DMS153 (cell line): ENCODE results near the gene PNPLA5.
A peak's percentile ranks its signal among the peaks of the same experiment; 100 is the strongest.
"Not testable (repeated sequence)": the region's sequence is repeated elsewhere in the genome, so short reads cannot be mapped to it uniquely, and the experiment has no call there.

Experiments used
- DNase-seq: peaks from one replicate; lab custom pipeline; 2025; lab: John Stamatoyannopoulos, UW

Gene PNPLA5, protein sequence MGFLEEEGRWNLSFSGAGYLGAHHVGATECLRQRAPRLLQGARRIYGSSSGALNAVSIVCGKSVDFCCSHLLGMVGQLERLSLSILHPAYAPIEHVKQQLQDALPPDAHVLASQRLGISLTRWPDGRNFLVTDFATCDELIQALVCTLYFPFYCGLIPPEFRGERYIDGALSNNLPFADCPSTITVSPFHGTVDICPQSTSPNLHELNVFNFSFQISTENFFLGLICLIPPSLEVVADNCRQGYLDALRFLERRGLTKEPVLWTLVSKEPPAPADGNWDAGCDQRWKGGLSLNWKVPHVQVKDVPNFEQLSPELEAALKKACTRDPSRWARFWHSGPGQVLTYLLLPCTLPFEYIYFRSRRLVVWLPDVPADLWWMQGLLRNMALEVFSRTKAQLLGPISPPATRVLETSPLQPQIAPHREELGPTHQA

DNA sequence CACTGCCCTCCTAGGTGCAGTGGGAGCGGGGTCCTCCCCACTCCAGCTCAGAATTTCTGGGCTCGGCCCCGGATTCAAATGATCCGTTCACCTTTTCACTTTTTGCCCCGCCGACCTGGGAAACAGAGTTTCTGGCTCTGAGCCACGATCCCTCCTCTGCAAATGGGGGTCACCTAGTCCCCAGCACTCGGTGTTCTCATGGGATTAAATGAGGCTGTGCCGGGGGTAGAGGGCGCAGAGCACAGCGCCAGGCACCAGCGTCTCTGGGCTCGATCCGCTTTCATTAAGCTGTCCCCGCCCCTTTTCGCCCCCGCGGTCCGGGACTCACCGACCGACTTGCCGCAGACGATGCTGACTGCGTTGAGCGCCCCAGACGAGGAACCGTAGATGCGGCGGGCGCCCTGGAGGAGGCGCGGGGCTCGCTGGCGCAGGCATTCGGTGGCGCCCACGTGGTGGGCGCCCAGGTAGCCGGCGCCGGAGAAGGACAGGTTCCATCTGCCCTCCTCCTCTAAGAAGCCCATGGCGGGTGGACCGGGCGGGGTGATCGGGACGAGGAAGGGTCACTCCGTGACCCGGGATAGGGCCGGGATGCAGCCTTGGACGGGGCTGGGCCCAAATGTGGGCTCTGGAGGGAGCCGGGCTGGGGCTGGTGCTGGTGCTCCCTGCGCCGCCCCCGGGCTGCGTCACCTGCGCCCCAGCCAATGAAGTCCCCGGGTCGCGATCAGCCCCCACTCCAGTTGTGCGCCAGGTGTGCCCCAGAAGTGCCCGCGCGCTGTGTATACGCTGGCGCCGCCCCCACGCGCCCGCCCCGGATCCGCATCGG is at the start of gene PNPLA5:
TSS of gene PNPLA5 (minus strand) at position 654 of the 823 bp plus-strand sequence. CDS start at position 521, 133 bp downstream.
- DNase-seq = no peak

DNA sequence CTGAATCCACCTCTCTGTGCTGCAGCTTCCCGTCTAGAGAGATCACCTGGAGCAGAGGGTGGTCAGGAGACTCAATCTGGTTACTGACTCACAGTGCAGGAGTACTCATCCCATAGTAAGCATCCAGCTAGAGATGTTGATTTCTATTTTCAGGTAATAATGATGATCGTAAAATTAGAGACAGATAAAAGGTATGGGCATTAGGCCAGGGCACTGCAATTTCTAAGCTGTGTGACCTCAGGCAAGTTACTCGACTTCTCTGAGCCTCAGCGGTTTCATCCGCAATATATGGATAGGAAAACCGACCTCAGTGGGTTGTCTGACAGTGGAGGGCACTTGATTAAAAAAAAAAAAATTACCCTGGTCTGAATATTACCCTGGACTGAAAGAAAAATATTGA is 49.6 kb upstream of the PNPLA5 start:
- no peak for DNase-seq

DNA sequence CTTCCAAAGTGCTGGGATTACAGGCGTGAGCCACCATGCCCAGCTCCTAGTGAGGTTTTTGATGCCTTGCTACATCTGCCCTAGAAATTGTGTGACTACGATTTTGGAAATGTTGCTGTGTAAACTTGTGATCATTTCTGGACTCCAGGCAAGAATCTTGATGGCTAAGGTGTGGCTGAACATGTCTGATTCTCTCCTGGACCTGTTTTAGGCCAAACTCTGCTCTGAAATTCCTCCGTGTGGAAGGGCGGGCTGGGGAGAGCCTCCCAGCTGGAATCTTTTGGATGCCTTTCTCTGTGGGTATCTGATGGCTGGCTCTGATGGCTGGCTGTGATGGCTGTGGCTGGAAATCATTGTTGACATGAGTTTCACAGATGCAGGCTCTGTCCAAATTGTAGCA is 40.0 kb upstream of the PNPLA5 start:
- no peak for DNase-seq

DNA sequence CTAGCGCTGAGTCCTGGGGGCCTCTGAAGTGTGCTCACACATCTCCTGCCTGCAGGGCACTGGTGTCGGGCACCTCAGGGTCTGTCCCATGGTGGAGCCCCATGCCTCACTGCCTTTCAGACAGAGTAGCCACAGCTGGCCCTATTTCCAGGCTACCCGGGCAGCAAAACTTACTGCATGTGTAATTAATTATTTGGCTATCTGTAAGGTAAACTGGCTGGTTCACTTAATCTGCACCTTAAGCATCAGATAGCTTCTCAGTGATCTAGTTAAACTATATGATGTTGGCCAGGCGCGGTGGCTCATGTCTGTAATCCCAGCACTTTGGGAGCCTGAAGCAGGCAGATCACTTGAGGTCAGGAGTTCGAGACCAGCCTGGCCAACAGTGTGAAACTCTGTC is 37.1 kb upstream of the PNPLA5 start:
- no peak for DNase-seq

DNA sequence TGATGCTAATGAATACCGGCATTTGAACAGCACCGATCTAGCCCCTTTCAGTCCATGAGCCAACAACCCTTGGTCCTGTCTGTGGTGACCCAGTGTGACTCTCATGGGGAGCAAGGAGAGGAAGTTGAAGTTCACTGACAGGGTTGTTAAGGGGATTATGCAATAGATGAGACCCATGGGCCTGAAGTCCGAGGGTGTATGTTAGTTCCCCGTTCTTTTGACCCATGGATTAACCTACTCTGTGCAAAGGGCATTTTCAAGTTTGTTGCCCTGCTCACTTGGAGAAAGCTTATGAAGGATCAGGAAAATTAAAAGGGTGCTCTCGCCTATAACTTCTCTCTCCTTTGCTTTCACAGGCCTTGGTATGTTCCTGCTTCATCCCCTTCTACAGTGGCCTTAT is 36.7 kb upstream of the PNPLA5 start:
- no peak for DNase-seq

DNA sequence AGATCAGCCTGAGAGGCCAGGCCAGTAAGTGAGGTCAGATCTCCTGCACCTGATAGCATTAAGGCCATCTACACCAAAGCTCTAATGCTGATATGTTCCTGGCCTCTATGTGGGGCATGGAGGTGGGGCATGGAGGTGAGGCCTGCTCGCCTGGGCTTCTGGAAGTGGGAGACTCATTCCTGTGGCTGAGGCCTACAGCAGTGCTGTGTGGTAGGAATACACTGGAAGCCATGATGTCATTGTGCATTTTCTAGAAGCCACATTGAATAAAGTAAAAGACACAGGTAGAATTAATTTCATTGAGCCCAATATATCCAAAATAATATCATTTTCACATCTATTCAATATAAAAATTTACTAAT is 34.5 kb upstream of the PNPLA5 start:
- no peak for DNase-seq

DNA sequence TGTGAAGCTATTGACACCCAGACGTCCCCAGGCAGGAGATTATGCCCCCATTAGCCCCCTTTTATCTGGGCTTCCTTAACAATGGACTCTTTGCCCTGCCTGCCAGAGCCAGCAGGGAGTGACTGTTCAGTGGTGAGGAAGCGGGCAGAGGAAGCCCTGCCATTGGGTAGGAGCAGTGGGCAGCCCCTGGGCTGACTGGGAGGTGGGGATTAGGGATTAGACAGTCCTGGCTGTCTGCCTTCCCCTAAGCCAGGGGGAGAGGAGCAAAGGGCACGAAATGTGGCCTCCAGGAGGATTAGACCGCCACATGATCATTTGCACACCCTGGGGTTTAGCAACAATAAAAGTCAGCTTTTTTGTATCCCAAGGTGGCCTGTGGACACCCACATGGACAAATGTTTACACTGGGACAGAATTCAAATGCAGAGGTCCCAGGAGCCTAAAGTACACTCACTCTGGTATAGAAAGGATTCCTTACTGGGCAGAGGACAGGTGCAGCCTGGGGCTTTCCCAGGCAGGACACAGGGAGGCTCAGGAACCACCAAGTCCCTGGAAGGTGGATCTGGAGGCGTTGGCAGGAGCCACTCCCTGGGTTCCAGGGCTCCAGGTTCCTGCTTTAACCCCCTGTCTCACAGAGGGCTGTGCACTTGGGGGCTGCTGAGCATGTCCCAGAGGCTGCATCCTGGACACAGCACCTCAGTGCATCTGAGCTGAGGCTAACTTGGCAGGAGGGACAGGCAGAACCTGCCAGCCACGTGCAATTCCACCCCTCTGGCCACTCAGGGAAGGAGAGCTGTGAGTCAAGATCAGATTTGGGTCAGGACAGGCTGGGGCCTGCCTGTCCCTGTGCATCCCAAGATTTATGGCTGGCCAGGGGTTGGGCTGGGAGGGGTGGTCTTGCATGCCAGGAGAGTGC is 33.9 kb upstream of the PNPLA5 start:
- no peak for DNase-seq

DNA sequence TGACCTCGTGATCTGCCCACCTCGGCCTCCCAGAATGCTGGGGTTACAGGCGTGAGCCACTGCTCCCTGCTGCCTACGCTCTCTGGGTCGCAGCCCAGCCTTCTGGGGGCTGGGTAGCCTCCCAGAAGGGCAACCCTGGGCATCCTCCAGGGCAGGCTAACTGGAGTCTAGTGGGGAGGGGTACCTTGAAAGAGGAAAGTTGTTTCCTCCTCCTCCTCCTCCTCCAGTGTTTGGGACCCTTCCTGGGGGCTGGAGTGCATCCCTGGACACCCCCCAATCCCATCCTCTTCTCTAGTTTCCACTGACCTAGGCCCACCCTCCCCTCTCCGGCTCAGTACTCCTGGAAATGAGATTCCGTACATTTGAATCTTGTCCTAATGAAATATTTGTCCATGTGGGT is 33.1 kb upstream of the PNPLA5 start:
- DNase-seq = no peak

DNA sequence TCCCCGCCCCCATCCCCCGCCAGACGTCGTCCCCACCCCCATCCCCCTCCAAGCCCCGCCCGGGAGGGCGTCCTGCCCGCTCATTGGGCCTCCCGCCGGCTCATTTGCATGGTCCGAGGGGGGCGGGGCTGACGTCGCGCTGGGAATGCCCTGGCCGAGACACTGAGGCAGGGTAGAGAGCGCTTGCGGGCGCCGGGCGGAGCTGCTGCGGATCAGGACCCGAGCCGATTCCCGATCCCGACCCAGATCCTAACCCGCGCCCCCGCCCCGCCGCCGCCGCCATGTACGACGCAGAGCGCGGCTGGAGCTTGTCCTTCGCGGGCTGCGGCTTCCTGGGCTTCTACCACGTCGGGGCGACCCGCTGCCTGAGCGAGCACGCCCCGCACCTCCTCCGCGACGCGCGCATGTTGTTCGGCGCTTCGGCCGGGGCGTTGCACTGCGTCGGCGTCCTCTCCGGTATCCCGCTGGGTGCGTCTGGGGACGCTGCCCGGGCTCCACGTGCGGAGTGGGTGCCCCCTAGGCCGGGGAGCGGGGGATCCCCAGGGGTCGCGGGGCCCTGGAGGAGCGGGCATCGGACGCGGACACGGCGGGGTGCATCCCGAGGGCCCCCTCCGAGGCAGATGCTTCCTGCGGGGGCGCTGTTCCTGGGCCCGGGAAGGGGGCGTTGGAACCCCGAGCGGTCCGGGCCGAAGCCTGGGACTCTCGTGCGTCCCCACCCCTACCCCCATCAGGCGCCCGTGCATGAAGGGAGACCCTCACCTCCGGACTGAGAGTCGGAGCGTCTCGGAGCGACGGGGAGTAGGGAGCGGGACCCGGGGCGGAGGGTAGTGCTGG is 32.0 kb upstream of the PNPLA5 start, which contains the start of gene PNPLA3:
TSS of gene PNPLA3 (plus strand) at position 175 of the 834 bp plus-strand sequence. CDS start at position 282, 107 bp downstream.
- DNase-seq = peak; percentile 63

DNA sequence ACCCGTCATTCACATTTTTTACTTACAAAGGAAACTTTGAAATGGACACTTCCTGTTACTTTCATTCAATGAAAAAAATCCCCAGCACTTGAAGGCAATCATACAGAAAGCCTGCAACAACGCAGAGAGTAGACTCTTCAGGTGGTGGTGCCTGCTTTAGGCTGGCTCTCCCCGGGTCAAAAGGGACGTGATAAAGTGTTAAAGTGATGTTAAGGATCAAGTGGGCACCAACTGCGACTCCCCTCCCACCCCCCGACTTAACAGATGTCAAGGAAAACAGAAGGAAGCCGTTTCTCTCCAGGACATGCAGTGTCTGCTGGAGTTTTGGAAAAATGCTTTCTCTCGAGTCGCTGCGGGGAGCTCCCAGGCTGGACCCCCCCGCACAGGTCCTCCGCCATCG is 31.4 kb upstream of the PNPLA5 start:
- peak; percentile 22 for DNase-seq

DNA sequence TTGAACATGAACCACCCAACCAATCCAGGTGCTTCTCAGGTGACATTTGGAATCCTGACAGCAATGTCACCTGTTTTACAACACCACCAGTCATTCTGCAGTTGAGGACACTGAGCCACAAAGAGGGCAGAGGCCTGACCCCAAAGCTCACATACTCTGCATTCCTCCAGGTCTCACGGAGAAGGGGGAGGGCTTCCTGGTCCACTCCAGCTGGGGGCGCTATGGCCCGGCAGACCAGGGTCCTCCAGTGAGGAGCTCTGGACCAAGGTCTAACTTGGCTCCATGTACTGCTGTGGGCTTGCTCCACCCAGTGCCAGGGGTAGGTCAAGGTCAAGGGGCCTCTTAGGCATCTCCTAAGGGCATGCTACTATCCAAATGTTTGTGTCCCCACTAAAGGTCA is 30.3 kb upstream of the PNPLA5 start:
- DNase-seq = no peak

DNA sequence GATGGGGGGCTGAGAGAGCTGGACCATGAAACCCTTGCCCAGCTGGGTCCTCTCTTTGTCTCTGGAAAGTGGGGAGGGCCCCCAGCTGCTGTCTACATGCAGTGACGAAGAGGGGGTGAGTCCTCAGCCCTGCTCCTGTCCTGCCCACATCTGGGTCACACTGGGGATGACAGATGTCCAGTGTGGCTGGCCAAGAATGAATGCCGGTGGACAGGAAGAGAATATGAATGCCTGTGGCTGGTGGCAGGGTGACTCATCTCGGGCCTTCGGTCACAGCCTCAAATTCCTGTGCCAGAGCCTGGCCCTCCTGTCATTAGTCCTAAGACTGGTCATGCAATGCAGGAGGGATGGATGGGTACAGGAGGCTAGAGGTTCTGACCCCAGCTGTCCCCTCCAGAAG is 29.6 kb upstream of the PNPLA5 start:
- no peak for DNase-seq

DNA sequence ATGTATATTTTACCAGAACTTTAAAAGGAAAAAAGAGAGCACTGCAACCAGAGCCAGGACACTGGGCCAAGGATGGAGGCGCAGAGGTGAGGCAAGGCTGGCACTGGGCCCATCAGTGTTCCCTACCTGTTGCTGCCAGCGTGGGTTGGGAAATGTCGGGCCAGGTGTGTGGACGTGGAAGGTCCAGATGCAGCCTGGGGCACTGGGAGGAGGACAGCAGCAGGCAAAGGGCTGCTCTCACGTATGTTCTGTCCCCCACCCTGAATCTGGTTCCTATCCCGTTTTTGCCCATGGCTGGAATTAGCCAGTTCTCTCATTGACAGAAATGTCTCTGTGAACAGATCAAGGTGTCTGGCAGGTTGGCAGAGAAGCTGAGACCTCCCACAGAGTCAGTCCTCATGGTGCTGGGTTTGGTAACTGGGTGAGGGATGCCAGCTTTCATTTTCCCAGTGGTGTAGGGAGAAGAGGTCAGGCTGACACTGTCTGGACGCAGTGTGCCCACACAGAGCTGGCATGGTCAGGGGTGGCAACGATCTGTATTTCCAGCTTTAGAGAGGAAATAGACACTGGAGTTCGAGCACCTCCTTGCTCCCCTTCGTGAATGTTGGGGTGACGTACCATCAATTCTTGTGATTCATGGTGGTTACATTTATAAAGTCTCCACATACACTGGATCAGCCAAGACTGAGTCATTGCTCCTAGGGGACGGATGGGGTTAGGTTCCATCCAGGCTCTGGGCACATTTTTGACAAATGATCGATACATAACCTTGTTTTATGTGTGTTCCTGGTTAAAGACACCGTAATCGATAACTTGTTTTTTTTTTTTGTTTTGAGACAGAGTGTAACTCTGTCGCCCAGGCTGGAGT is 27.5 kb upstream of the PNPLA5 start:
- no peak for DNase-seq

DNA sequence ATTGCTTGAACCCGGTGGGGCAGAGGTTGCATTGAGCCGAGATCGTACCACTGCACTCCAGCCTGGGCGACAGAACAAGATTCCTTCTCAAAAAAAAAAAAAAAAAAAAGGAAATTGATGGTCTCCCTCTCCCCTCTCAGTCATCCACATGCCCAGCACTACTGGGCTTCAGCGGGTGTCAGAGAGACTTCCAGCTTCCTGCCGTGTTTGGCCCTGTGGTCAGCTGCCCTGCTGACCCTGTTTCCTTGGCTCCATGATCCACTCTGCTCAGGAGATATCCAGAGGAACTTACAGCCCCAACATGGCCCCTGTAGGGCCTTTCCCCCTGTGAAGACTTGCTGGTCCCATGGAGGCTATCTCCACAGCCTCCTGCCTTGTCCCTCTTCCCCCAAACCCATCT is 25.7 kb upstream of the PNPLA5 start:
- DNase-seq = no peak

DNA sequence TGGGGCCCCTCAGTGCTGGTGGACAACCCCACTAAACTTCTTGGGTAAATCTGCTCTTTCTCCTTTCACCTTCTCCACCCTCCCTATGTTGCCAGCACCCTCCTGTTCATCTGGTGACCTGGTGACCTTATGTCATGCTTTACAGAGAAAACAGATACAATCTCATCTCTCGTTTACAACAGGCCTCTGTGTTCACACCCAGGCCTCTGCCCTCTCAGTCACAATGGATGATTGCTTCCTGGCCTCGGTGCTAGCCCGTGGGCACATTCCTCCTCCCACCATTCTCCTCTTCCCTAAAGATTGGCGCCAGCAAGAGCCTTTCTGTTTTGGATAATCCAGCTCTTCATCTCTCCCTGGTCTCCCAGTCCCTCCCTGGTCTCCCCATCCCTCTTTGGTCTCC is 19.5 kb upstream of the PNPLA5 start:
- no peak for DNase-seq

DNA sequence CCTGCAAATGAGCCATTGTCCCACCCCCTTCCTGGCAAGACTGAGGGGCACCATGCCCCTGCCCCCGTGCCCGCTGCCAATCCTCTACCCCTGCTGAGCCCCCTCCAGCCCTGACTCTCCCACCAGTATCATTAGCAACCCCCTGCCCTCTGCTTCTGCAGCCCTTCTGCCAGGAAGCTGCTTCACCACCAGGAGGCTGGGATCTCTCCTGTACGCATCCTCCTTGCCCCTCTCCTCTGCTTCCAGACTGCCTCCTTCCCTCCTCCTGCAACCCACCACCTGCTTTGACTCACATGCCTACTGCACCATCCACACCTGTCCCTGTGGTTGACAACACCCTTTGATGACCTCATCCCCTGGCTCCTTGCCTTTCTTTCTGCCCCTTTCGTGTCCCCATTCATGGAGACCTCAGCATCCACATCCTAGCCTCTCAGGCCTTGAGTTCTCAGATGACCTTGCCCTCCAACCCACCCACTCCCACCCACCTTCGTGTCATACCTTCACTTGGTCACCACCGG is 18.4 kb upstream of the PNPLA5 start:
- no peak for DNase-seq

DNA sequence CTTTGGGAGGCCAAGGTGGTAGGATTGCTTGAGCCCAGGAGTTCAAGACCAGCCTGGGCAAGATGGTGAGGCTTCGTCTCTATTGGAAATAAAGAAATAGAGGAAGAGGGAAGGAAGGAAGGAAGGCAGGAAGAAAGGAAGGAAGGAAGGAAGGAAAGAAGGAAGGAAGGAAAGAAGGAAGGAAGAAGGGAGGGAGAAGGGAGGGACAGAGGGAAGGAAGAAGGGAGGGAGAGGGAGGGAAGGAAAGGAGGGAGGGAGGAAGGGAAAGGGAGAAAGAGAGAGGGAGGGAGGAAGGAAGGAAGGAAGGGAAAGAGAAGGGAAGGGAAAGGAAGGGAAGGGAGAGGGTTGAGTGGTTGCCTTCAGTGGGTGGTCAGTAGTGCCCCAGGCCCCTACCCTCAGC is 17.9 kb upstream of the PNPLA5 start:
- DNase-seq = no peak

DNA sequence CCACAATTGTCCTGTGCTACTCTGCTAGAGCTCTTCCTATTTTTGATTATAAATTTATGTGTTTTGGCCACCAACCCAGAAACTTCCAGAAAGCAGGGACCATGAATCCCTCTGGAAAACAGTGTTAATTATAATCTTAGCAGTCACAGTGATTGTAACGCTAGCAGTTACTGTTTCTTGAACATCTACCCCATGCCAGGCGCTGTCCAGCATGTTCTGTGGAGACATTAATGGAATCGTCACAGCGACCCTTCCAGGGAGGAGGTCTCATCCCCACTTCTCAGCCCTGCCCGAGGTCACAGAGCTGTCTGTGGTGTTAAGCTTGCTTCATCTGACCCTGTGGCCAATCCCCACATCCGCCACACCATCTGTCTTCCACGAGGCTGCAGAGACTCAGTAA is 13.9 kb upstream of the PNPLA5 start:
- no peak for DNase-seq

DNA sequence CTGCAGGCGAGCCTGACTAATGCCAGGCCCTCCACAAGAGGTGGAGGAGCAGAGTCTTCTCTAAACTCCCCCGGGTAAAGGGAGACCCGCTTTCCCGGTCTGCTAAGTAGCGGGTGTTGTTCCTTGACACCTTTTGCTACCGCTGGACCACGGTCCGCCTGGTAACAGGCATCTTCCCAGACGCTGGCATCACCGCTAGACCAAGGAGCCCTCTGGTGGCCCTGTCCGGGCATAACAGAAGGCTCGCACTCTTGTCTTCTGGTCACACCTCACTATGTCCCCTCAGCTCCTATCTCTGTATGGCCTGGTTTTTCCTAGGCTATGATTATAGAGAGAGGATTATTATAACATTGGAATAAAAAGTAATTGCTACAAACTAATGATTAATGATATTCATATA is 12.6 kb upstream of the PNPLA5 start:
- not testable (repeated sequence) for DNase-seq

DNA sequence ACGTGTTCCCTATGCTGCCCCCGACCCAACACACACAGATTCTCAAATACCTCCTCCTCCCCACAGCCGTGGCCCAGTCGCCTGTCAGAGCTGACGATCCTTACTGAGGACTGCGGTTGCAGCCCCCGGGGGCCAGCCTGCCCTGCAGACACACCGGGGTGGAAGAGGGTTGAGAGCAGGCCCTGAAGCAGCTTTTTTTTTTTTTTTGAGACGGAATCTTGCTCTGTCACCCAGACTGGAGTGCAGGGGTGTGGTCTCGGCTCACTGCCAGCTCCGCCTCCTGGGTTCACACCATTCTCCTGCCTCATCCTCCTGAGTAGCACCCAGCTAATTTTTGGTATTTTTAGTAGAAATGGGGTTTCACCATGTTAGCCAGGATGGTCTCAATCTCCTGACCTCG is 11.2 kb upstream of the PNPLA5 start:
- not testable (repeated sequence) for DNase-seq
